ENCODE results near the gene MSANTD7. TPM values are rescaled to one million over a fixed set of nuclear protein-coding genes. Genes with fewer than 3 reads are reported as not detected.

MSANTD7 gene
- 1 to 10 TPM; 2.2 to 6.0 (median 3.2) TPM for total RNA-seq
- long read RNA-seq, partial matches to known transcripts: 1 of 1 reads
- long read RNA-seq, other reads (novel, unspliced or antisense): 0 of 1 reads

DNA sequence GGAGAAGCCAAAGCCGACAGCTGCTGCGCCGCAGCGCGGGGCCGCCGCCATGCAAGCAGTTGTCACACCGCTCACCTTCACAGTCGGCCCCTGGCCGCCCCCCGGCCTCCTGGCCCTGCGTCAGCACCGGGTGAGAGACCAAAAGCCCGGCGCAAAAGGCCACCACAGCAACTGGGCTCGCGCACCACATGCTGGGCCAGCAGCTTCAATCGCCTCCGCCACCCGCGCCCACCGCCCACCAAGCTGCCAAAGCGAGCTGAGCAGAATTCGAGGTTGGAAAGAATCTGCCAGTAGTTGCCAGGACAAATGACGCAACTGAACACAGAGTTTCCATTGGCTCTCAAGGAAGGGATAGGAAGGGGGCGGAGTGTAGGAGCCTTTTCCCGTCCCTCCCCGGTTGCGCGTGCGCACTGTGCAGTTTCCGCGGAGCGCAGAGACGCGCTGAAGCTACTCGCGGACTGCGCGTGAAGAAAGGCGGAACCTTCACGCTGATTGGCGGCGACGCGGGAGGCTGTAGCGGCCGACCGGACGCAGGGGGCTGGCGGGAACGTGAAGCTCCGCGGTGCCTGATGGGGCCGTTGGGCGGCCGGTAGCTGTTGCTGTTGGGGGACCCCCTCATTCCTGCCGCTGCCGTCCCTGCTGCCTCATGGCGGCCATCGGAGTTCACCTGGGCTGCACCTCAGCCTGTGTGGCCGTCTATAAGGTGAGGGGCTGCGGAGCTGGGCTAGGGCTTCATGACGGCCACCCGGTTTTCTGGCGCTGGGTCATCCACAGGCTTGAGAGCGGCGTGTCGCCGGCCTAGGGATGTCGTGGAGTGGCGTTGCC, at the start of gene MSANTD7, which contains the start of the genes CDNF and HSPA14:
Gene MSANTD7 (plus strand): TSS at position 550 of the 825 bp plus-strand sequence. CDS start 3,979 bp downstream, outside the sequence.
Gene CDNF (minus strand): TSS at position 281 of the 825 bp plus-strand sequence. CDS start 91 bp downstream, at position 190.
Gene HSPA14 (plus strand): TSS at position 550 of the 825 bp plus-strand sequence. CDS start 97 bp downstream, at position 647.
- ATAC-seq: peak; percentile 96 to 98 (median 96)
- peaks cover 0 to 16% (median 0%) of the 10 kb centered on the region in 4 donors for H3K36me3 ChIP-seq

DNA sequence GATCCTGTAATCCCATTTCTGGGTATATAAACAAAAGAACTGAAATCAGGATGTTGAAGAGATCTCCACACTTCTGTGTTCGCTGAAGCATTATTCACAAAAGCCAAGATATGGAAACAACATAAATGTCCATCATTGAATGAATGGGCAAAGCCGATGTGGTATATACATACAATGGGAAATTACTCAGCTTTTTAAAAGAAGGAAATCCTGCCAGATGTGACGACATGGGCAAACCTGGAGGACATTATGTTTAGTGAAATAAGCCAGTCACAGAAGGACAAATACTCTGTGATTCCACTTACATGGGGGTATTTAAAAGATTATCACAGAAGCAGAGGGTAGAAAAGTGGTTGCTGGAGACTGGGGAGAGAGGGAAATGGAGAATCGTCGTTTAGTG, 39.5 kb upstream of the MSANTD7 start:
- ATAC-seq (no peak), DNase-seq (no peak)
- H3K27ac ChIP-seq: no peak overlapping the region
- WGBS (ENCODE audit: insufficient coverage, low coverage, low lambda C conversion rate, missing lambda C conversion rate): 41% methylated on average over 5 of the region's 5 CpGs
- H3K36me3 ChIP-seq: no peaks in the 10 kb centered on the region
- intact Hi-C loops (cut with DNase I): no loop called here
- no peaks in the 10 kb centered on the region for H3K9me3 ChIP-seq
- no peaks in the 10 kb centered on the region for H3K4me1 ChIP-seq
- no peaks in the 10 kb centered on the region for H3K27me3 ChIP-seq
- TF ChIP-seq POLR2A (IDR thresholded peaks at IDR 0.05): no peak
- TF ChIP-seq, protein P1, sequence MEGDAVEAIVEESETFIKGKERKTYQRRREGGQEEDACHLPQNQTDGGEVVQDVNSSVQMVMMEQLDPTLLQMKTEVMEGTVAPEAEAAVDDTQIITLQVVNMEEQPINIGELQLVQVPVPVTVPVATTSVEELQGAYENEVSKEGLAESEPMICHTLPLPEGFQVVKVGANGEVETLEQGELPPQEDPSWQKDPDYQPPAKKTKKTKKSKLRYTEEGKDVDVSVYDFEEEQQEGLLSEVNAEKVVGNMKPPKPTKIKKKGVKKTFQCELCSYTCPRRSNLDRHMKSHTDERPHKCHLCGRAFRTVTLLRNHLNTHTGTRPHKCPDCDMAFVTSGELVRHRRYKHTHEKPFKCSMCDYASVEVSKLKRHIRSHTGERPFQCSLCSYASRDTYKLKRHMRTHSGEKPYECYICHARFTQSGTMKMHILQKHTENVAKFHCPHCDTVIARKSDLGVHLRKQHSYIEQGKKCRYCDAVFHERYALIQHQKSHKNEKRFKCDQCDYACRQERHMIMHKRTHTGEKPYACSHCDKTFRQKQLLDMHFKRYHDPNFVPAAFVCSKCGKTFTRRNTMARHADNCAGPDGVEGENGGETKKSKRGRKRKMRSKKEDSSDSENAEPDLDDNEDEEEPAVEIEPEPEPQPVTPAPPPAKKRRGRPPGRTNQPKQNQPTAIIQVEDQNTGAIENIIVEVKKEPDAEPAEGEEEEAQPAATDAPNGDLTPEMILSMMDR (IDR thresholded peaks at IDR 0.05): no peak
- no peak overlapping the region for H3K4me3 ChIP-seq

More for the DNA sequence above, at the start of gene MSANTD7, which contains the start of the genes CDNF and HSPA14:
- H3K27me3 ChIP-seq: no peaks in the 10 kb centered on the region
- H3K4me3 ChIP-seq: peak within 1 kb of the TSS; percentile 91 to 97 (median 91)
- H3K4me1 ChIP-seq: peaks cover 0 to 10% (median 4%) of the 10 kb centered on the region in 4 donors
- 0% methylated on average over 6 of the region's 72 CpGs for WGBS (ENCODE audit: insufficient coverage, low coverage, low lambda C conversion rate, missing lambda C conversion rate)
- no peaks in the 10 kb centered on the region for H3K9me3 ChIP-seq
- intact Hi-C loops (cut with DNase I): no loop called here
- peak; percentile 99 to 100 (median 100) for DNase-seq
- peak within 1 kb of the TSS; percentile 88 to 96 (median 95) for H3K27ac ChIP-seq
- TF ChIP-seq POLR2A (IDR thresholded peaks at IDR 0.05): peak; percentile 88
- TF ChIP-seq, protein P1 (IDR thresholded peaks at IDR 0.05): no peak

- ATAC-seq: no peak
- Histone ChIP-seq H3K4me1 (no peaks in the 10 kb centered on the region), H3K27ac (no peak overlapping the region), H3K36me3 (no peaks in the 10 kb centered on the region), H3K9me3 (no peaks in the 10 kb centered on the region), H3K4me3 (no peak overlapping the region), H3K27me3 (no peaks in the 10 kb centered on the region)
- TF ChIP-seq POLR2A (IDR thresholded peaks at IDR 0.05): no peak
- TF ChIP-seq, protein P1 (IDR thresholded peaks at IDR 0.05): no peak
- 0% methylated on average over 1 of the region's 1 CpG for WGBS (ENCODE audit: insufficient coverage, low coverage, low lambda C conversion rate, missing lambda C conversion rate)
- intact Hi-C loops (cut with DNase I): no loop called here
- DNase-seq: no peak
These were observed 37.7 kb upstream of the MSANTD7 start for GRCh38 chr10:14800397-14800796.

DNA sequence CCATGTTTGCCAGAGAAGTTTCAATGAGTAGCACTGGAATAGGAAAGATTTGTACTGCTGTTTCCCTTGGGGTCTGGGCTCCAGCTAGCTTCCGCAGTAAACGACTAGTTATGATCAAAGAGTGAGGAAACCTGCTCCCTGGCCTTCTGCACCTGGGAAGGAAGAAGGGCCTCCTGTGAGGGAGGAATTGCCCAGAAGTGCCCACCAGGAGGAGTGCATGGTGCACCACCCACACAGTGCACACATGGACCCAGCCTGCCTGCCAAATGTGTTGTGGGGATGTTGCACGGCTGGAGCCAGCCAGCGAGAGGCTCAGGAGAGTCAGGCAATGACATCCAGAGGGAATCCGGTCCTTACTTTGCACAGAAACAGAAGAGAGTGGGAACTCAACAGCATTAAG, 36.4 kb upstream of the MSANTD7 start:
- WGBS (ENCODE audit: insufficient coverage, low coverage, low lambda C conversion rate, missing lambda C conversion rate): 57% methylated on average over 4 of the region's 5 CpGs
- Histone ChIP-seq H3K27me3 (no peaks in the 10 kb centered on the region), H3K9me3 (no peaks in the 10 kb centered on the region), H3K4me1 (no peaks in the 10 kb centered on the region), H3K4me3 (no peak overlapping the region), H3K27ac (no peak overlapping the region), H3K36me3 (no peaks in the 10 kb centered on the region)
- intact Hi-C loops (cut with DNase I): no loop called here
- ATAC-seq: no peak
- TF ChIP-seq, protein P1 (IDR thresholded peaks at IDR 0.05): no peak
- no peak for TF ChIP-seq POLR2A (IDR thresholded peaks at IDR 0.05)
- DNase-seq: no peak
